GM21717 (cell line): Measurements from ENCODE around the gene VAV1.
"Not testable (repeated sequence)": the region's sequence is repeated elsewhere in the genome, so short reads cannot be mapped to it uniquely, and the experiment has no call there.

Experiments
- ATAC-seq: cut with Tn5 transposase; IDR thresholded peaks from one replicate; pipeline ENCODE4 v1.9.1; 2021; ENCODE audit warnings: mild to moderate bottlenecking, moderate library complexity; ENCODE audit not compliant: unreplicated experiment

The VAV1 gene

DNA sequence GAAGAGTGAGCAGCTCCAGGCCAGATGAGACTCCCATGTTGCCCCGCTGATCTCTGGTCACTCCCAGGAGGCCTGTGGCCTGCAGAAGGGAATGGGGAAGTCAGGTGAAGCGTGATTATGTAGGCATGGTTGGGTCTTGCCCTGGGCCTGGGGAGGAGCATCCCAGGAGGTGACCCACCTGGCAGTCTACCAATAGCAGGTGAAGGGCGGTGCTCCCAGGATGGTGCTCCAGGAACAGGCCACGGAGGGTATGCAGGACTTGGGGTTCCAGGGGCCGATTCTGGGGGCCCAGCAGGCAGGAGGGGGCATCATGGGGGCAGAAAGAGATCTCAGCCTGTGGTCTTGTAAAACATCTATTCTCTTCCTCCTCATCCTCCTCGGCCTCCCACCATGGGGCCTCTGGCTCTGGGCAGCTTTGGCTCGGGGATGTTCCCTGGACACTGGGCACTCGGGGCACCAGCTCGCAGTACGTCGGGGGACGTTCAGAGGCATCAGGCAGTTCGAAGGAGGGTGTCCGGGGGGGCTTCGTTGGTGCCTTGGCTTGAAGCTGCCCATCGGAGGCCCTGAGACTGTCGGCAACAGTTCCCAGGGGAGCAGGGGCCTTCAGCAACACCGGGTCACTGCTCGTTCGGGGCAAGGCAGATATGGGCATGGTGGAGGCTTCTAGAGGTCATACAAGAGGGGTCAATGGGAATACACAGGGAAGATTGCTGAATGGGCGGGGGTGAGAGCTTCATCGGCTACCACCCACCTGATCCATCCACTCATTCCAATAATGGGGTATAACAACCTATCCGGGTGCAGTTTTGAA is 17.6 kb upstream of the VAV1 start:
- no peak for ATAC-seq

DNA sequence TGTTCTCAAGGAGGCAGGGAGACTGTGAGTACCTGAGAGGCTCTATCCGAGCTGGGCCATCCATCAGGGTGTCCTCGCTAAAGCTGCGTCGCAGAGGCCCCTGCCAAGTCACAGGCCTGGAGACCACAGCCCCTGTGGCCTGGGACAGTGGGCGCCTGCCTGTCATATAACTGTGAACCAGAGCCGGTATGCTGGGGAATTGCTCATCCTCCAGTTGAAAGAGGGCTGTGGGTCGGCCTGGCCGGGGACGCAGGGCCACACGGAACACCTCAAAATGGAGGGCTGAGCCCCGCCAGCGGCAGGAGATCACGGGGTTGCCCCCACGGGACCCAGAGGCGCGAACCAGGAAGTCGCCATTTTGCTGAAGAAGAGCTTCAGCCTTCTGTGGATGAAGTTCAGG is 11.9 kb upstream of the VAV1 start:
- no peak for ATAC-seq

DNA sequence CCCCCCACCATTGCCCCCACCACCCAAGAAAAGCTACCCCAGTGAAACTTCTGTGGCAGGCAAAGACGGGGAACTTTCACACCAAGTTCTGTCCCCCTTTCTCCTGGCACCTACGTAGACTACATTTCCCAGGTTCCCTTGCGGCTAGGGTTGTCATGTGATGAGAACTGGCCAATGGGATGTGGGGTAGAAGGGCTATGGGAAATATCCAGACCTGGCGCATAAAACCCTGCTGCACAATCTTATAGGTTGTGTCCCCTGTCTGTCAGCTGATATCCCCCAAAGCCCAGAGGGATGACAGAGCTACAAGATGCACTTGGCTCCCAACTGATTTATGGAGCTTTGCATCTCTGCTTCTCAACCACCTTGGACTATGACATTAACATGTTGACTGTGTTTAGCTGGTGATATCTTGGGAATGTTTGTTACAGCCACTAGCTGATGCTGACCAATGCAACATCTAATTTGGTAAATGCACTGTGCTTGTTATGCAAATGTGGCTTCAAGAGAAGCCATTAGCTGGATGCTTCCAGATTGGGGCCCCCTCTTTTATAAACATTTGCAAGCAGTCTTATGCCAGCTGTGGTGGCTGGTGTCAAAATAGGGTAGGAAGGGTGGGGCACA is 11.3 kb upstream of the VAV1 start:
- no peak for ATAC-seq

DNA sequence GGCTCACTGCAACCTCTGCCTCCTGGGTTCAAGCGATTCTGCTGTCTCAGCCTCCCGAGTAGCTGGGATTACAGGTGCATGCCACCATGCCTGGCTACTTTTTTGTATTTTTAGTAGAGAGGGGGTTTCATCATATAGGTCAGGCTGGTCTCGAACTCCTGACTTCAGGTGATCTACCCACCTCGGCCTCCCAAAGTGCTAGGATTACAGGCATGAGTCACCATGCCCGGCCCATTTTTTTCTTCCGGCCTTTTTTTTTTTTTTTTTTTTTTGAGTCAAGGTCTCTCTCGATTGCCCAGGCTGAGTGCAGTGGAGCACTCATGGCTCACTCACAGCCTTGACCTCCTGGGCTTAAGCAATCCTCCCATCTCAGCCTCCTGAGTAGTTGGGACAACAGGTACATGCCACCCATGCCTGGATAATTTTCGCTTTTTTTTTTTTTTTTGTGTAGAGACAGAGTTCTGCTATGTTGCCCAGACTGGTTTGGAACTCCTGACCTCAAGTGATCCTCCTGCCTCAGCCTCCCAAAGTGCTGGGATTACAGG is 10.2 kb upstream of the VAV1 start:
- not testable (repeated sequence) for ATAC-seq

DNA sequence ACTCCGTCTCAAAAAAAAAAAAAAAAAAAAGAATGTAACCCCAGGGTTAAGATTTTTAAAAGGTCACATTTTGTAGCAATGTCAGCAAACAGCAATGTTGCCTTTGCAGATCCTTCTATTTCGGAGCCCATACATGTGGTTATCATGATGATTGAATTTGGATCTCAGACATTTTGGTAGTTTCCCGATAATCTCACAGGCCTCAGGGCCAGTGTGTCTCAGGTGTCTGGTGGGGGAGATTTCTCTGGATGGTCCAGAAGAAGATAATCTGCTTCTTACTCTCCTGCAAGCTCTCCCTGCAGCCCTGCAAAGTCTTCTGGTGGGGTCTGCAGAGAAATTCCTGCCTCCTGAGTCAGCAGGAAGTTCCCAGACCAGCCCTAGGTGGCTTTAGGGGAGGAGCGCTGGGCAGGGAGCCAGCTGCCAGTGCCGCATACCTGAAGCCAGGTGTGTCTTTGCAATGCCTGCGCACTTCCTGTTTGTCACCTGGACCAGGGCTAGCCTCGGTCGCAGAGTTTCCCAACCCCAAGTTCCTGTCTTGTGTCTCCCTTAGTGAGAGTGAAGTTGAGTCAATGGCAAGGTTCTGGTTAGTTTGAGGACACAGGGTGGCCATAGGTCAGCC is 6.7 kb upstream of the VAV1 start:
- no peak for ATAC-seq

DNA sequence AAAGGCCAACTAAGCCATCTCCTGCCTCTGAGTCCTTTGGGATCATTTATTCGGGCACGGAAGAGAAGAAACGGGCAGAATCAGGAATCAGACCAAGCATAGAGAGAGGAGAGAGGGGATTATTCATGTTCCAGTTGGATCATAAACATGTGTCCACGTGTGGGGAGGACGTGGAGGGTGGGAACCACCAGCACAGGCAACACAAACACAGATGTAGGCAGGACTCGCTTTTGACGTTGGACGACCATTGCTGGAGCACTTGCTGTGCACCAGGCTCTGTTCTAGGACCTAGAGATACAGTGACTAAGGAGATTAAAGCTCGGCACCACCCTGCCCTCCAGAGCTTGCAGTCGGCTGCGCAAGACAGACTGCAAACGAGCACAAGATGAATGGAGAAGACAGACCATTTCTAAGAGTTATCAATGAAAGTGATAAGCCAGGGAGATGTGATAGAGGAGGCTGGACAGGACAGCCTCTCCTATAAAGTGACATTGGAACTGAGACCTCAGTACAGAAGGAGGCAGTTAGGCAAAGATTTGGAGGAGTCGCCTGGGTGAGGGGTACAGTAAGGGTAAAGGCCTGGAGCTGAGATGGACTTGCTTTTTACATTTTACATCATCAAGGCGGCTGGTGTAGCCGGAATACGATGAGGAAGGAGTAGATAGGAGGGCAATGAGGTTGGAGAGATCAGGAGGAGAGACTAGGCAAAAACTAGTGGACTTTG is 6.0 kb upstream of the VAV1 start:
- ATAC-seq, result peak; percentile 3

DNA sequence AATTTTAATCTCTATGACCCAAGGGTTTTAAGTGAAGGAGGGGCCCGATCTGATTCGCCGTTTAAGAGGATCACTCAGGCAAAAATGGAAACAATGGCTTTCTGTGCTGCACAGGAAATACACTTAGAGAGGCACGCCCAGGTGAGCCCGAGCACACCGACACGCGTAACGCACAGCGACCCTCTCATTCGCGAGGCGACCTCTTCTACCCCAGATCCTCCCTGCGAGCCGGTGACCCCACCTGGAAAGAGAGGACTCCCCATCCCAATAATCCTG is 5.5 kb upstream of the VAV1 start:
- peak; percentile 20 for ATAC-seq

DNA sequence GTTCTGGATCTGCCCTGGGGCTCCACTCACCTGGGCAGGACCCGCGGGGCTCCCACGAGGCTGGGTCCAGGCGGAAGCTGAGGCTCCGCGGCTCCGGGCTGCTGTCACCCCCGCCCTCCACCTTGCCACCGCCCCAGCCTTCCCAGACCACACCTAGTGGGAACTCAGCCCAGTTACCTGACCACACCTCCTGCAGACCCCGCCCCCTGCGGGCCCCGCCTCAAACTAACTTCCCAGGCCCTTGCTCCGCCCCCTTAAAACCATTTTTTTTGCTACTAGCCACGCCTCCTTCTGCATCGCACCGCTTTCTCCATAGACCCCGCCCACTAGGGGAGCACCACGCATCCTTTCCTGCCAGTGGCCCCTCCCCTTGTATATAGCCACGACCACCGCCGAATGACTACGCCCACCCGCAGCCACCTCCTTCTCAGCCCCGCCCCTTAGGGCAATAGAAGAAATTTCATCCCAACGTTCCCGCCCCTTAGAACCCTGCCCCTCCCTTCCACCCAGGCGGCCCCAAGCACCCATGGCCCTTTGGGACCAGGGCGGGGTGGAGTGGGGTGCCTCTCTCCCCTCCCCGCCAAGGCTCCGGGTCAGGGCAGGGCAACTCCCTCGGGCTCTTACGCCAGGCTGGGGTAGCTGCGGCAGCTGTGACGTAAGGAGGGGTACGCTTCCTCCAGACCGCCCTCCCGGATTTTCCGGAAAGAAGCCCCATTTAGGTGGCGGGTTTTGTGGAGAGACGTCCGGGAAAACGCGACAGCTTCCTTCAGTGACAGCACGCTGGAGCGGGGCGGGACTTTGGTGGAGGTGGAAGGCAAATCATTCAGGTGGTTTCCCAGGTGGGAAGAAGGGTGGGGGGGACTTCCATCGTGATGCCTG is 4.9 kb upstream of the VAV1 start, which contains the start of gene SH2D3A:
SH2D3A (minus strand) TSS at position 79 of the 879 bp plus-strand sequence. CDS start 3,687 bp downstream, outside the sequence.
- peak; percentile 42 for ATAC-seq

DNA sequence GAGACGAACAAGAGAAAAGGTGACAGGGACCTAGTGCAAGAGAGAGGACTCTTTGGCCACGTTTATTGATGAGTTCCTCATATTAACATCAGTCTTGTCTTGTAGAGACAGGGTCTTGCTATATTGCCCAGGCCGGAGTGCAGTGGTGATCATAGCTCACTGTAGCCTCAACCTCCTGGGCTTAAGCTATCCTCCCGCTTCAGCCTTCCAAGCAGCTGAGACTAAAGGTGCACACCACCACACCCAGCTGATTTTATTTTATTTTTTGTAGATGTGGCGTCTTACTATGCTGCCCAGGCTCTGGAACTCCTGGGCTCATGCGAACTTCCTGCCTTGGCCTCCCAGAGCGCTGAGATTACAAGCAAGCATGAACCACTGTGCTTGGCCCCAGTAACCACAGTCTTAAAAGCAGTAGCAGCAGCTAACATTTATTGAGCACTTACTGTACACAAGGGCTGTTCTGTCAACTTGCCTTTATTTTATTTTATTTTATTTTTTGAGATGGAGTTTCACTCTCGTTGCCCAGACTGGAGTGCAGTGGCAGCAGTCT is 4.2 kb upstream of the VAV1 start:
- ATAC-seq, result no peak

DNA sequence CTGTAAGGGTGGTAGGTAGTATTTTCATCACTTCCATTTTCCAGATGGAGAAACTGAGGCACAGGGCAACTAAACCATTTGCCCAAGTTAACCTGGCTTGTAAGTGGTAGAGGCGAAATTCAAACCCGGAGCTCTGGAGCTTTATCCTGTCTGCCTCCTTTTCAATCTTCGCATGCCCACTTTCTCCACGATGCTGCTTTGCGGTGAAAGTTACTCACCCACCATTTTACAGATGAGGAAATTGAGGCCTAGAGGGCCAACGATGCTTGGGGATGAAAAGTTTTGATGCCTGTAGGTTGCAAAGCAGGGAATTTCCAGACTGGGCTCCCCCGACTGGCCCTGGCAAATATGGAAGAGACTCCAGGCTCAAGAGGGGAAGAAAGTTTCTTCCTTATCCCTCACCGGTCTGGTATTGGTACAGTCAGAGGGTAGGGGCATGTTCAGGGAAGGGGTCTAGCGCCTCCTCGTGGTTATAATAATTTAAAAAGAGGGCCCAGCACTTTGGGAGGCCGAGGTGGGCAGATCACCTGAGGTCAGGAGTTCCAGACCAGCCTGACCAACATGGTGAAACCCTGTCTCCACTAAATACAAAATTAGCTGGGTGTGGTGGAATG is 3.4 kb upstream of the VAV1 start:
- ATAC-seq, result no peak

DNA sequence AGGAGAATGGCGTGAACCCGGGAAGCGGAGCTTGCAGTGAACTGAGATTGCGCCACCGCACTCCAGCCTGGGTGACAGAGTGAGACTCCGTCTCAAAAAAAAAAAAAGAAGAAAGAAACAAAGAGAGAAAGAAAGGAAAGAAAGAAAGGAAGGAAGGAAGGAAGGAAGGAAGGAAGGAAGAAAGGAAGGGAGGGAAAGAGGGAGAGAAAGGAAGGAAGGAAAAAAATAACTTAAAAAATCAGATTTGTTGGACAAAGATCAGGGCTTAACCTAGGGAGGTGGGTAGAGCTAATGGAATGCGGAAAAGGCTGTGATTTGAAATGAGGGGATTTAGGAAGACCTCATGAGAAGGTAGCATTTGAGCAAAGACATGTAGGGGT is 870 bp upstream of the VAV1 start:
- not testable (repeated sequence) for ATAC-seq

DNA sequence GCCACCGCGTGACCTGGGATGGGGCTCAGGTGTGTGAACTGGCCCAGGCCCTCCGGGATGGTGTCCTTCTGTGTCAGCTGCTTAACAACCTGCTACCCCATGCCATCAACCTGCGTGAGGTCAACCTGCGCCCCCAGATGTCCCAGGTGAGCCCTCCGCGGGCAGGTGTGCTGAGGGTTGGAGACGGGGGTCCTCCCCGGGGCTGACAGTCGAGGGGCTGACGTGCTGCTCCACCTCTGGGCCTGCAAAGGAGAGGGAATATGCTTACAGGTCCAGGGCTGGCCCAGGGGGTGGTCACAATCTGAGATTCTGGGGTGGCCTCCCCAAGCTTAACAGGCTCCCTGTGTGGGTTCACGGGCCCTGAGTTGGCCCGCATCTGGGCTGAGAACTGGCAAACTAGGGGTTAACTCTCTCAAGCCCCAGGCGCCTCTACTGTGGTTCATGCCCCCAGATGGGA is 386 bp downstream of the VAV1 start:
- no peak for ATAC-seq

DNA sequence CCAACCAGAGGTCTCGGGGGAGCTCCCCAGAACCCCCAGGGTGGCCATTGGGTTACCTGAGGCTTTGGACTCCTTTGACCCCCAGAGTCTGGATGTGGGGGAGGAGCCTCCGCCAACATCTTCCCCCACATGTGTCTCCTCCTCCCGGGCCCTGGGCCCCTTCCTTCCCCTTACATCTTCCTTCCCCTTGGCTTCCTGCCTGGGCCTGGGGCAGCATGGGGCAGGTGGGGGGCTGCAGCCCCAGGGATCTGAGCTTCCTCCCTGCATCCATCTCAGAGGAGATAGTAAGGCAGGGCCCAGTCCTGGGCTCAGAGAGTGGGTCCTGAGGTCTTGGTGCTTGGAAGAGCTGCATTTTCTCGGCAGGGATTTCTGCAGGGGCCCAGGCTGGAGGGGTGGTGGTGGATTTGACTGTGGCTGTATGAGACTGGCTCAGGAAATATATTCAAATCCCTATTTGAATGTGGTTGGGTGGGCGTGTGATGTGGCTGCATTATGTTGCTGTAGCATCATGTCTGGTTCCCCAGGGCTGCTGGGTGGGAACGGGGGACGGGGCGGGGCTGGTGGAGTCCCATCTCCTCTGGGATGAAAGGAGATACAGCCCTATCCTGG is 919 bp downstream of the VAV1 start:
- no peak for ATAC-seq

DNA sequence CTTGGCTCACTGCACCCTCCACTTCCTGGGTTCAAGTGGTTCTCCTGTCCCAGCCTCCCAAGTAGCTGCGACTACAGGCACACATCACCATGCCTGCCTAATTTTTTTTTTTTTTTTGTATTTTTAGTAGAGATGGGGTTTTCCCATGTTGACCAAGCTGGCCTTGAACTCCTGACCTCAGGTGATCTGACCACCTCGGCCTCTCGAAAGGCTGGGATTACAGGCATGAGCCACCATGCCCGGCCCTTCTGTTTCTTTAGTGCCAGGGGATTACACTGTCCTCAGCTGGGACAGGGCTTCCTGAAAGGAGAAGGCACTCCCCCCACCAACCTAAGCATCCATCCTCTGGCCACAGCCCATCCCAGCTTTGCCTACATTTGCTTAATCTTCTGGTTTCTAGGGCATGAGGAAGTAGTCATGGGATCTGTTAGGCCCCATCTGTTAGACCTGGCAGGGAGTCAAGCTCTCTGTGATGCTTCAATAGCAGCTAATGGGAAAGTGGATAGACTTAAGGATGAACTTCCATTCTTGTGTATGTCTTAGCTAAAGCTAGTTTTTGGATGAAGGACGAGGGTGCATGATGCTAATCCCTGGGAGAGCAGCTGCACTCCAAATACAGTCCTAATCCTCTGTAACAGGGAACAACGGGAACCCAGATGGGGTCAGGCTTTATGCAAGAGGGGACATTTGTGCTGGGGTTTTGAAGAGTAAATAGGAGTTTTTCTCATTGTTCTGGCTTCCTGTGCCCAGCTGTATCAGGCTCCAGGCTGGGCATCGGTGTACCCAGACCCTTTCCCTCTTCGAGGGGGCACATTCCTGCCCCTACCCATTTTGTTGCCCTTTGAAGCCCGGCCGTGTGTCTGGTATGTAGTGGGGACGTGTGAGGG is 2.6 kb downstream of the VAV1 start:
- no peak for ATAC-seq

DNA sequence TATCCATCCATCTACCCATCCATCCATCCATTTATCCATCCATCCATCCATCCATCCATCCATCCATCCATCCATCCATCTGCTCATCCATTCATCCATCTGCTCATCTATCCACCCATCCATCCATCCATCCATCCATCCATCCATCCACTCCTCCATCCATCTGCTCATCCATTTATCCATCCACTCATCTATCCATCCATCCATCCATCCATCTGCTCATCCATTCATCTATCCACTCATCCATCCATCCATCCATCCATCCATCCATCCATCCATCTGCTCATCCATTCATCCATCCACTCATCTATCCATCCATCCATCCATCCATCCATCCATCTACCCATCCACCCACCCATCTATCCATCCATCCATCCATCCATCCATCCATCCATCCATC is 3.5 kb downstream of the VAV1 start:
- not testable (repeated sequence) for ATAC-seq

DNA sequence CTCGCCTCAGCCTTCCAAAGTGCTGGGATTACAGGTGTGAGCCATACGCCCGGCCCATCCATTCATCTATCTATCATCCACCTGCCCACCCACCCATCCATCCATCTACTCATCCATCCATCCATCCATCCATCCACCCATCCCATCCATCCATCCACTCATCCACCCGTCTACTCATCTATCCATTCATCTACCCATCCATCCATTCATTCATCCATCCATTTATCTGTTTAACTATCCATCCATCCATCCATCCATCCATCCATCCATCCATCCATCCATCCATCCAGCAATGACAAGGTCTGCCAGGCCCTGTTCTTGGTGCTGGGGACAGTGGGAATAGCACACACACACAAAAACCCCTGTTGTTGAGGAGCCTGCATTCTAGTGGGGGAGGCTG is 4.5 kb downstream of the VAV1 start:
- no peak for ATAC-seq

DNA sequence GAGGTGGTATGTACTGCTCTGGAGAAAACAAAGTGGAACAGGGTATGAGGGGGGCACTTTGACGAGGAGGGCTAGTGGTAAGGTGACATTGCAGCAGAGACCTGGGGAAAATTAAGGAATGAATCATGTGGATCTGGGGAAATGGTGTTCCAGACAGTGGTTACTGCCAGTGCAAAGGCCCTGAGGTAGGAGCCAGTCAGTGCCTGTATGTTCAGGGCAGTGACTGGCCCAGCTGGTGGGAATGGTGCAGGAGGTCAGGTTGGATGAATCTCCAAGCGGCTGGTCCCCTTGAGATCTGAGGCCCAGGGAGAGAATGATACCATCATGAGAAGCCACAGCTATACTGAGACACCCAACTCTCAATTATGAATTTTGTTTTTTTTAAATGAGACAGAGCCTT is 4.9 kb downstream of the VAV1 start:
- ATAC-seq, result no peak

DNA sequence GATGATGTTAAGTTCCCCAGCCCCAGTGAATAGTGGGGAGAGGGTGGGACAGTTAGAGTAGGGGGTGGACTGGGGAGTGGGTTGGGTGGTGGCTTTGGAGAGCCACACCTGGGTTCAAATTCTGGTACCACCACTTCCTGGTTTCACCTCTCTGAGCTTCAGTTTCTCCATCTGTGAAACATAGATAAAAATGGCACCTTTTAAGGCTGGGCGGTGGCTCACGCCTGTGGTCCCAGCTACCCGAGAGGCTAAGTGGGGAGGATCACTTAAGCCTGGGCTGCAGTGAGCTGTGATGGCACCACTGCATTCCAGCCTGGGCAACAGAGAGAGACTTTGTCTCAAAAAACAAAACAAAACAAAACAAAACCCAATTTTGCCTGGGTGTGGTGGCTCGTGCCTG is 5.9 kb downstream of the VAV1 start:
- no peak for ATAC-seq
